GM12878 (cell line): Measurements from ENCODE around the gene POLA2. TPM values are rescaled to one million over a fixed set of nuclear protein-coding genes. Genes with fewer than 3 reads are reported as not detected.

ENCODE experiments used
- ATAC-seq: fragments of 200-7000 bp; cut with Tn5 transposase; 3 replicates; pipeline ENCODE4 v1.9.1; 2020; ENCODE audit warnings: mild to moderate bottlenecking, moderate library complexity
- BruUV-seq: library from RNA; stranded (reverse); fragments of 400-500 nt; replicated peaks from 2 replicates; lab custom pipeline; 2021; lab: Mats Ljungman, UMichigan
- CTCF ChIA-PET: fragments of 300-600 bp; sonication (Branson Sonifier 250); formaldehyde crosslinking; extraction: SDS; loops from one replicate; lab custom pipeline; 2021; ENCODE audit warnings: inconsistent platforms; lab: Yijun Ruan, JAX
- POLR2A ChIA-PET: fragments of 350-600 bp; formaldehyde crosslinking; extraction: SDS; loops from one replicate; lab custom pipeline; 2021; ENCODE audit warnings: inconsistent platforms; lab: Charles Lee
- RAD21 ChIA-PET: fragments of 300-600 bp; sonication (Branson Sonifier 250); formaldehyde crosslinking; loops from one replicate; lab custom pipeline; 2023; ENCODE audit warnings: antibody characterized with exemption; ENCODE audit not compliant: unreplicated experiment; lab: Charles Lee
- SMC1A ChIA-PET: fragments of 300-600 bp; sonication (Branson Sonifier 250); formaldehyde crosslinking; loops from one replicate; lab custom pipeline; 2023; ENCODE audit not compliant: unreplicated experiment, uncharacterized antibody; lab: Charles Lee
- DNase-seq: peaks from one replicate; pipeline ENCODE4 v3.0.0-alpha.2; 2011; ENCODE audit warnings: low read depth, low spot score
- FAIRE-seq: peaks from 3 replicates; lab custom pipeline; 2011; peaks lifted over from hg19 to GRCh38; lab: Jason Lieb, UNC
- H2AFZ ChIP-seq: 2 replicates; pipeline ENCODE4 v1.6.0; 2011; ENCODE audit warnings: low read depth, low read length, control low read depth; ENCODE audit not compliant: control insufficient read depth
- H3K27ac ChIP-seq: 2 replicates; pipeline ENCODE4 v1.5.1; 2011; ENCODE audit warnings: control low read depth; ENCODE audit not compliant: control insufficient read depth, insufficient read depth
- H3K27me3 ChIP-seq, 2 experiments: replicated peaks in 1 of 2; 2 replicates each; pipeline versions ENCODE4 v1.6.0 to v1.6.1; 2011; ENCODE audit warnings: low read length in 1 of 2; ENCODE audit not compliant: control insufficient read depth in 2 of 2, insufficient read depth in 2 of 2
- H3K36me3 ChIP-seq, 2 experiments: 2 replicates each; pipeline ENCODE4 v1.5.1; 2011; ENCODE audit warnings: low read length in 1 of 2; ENCODE audit not compliant: control insufficient read depth in 2 of 2, insufficient read depth in 2 of 2
- H3K4me1 ChIP-seq: 2 replicates; pipeline ENCODE4 v1.6.1; 2011; ENCODE audit warnings: mild to moderate bottlenecking, low read length, moderate library complexity, mixed read lengths; ENCODE audit not compliant: control insufficient read depth, insufficient read depth
- H3K4me2 ChIP-seq: 2 replicates; pipeline ENCODE4 v1.6.0; 2011; ENCODE audit warnings: control low read depth; ENCODE audit not compliant: control insufficient read depth, insufficient read depth
- H3K4me3 ChIP-seq: fragments of 200-600 bp; sonication (generic); 2 replicates; pipeline ENCODE4 v1.5.1; 2016
- H3K79me2 ChIP-seq: 2 replicates; pipeline ENCODE4 v1.6.0; 2011; ENCODE audit warnings: low read length; ENCODE audit not compliant: control insufficient read depth, insufficient read depth
- H3K9ac ChIP-seq: 2 replicates; pipeline ENCODE4 v1.8.0; 2011; ENCODE audit warnings: low read length, control low read depth, mixed read lengths; ENCODE audit not compliant: control insufficient read depth, insufficient read depth
- H3K9me3 ChIP-seq: replicated peaks from 3 replicates; pipeline ENCODE4 v1.5.1; 2011; ENCODE audit warnings: mild to moderate bottlenecking, low read length; ENCODE audit not compliant: control insufficient read depth, insufficient read depth
- H4K20me1 ChIP-seq: 2 replicates; pipeline ENCODE4 v1.6.0; 2011; ENCODE audit not compliant: control insufficient read depth, insufficient read depth
- BCL11A ChIP-seq: IDR thresholded peaks from 2 replicates; pipeline ENCODE4 v1.6.1; 2011; ENCODE audit warnings: low read depth, low read length
- CBFB ChIP-seq: IDR thresholded peaks from 2 replicates; pipeline ENCODE4 v1.6.1; 2016; ENCODE audit warnings: antibody characterized with exemption, low read depth
- CBX5 ChIP-seq: sonication (generic); IDR thresholded peaks from 2 replicates; pipeline ENCODE4 v1.6.1; 2016; ENCODE audit warnings: low read depth, moderate library complexity, mild to moderate bottlenecking, inconsistent platforms
- CREB1 ChIP-seq: IDR thresholded peaks from 2 replicates; pipeline ENCODE4 v1.6.1; 2012; ENCODE audit warnings: low read depth, mild to moderate bottlenecking, inconsistent platforms
- EED ChIP-seq: sonication (generic); IDR thresholded peaks from 2 replicates; pipeline ENCODE4 v1.6.1; 2016; ENCODE audit warnings: antibody characterized with exemption, low read depth
- ESRRA ChIP-seq: IDR thresholded peaks from 2 replicates; pipeline ENCODE4 v1.6.1; 2012; ENCODE audit warnings: mild to moderate bottlenecking, low read length, improper control_type of control experiment
- IKZF2 ChIP-seq, 2 experiments: fragments of 450-650 bp; IDR thresholded peaks; 2 replicates each; pipeline ENCODE4 v1.6.1; 2017; ENCODE audit warnings: mild to moderate bottlenecking in 2 of 2, moderate library complexity in 2 of 2
- POU2F2 ChIP-seq: IDR thresholded peaks from 3 replicates; pipeline ENCODE4 v1.6.1; 2011; ENCODE audit warnings: low read depth, mild to moderate bottlenecking, low read length, borderline replicate concordance
- RB1 ChIP-seq: fragments of 450-650 bp; formaldehyde crosslinking; IDR thresholded peaks from 2 replicates; pipeline ENCODE4 v1.6.1; 2017; ENCODE audit warnings: mild to moderate bottlenecking, borderline replicate concordance
- SUZ12 ChIP-seq: fragments of 200-600 bp; sonication (generic); IDR thresholded peaks from one replicate; pipeline ENCODE4 v1.6.1; 2018; ENCODE audit warnings: antibody characterized with exemption, mild to moderate bottlenecking; ENCODE audit not compliant: unreplicated experiment
- ZNF217 ChIP-seq: fragments of 450-650 bp; IDR thresholded peaks from 2 replicates; pipeline ENCODE4 v1.6.1; 2017; ENCODE audit warnings: antibody characterized with exemption, mild to moderate bottlenecking
- WGBS: methylation state at CpG from one replicate; pipeline ENCODE4 v1.1.6; 2016; ENCODE audit warnings: low lambda C conversion rate; ENCODE audit not compliant: insufficient replicate concordance, insufficient coverage; ENCODE audit errors: missing lambda C conversion rate; 5-methylcytosine and 5-hydroxymethylcytosine counted together
- in situ Hi-C: fragments of 300-500 bp; cut with MboI; formaldehyde crosslinking; loops from 9 replicates; pipeline ENCODE4 v1.14.3; 2018; ENCODE audit warnings: mixed read lengths
- intact Hi-C: fragments of 100-400 bp; cut with micrococcal nuclease; formaldehyde crosslinking; loops from one replicate; pipeline ENCODE4 v1.14.2; 2022; ENCODE audit not compliant: unreplicated experiment
- polyA plus RNA-seq, 11 experiments: library from polyadenylated mRNA; depleted of rRNA in 4 of 11; unstranded in 6 of 11; stranded (reverse) in 5 of 11; fragments of >200 nt; fragmentation: Nextera tagmentation in 4 of 11; fragmentation: Illumina TruSeq in 1 of 11; extraction: Ambion mirVana in 4 of 11; extraction: Trizol in 1 of 11; gene quantifications; 1 replicate in 1 of 11; 2 replicates in 10 of 11; pipeline versions ENCODE4 v1.2.1 to v1.2.3, GENCODE V29; 2011 to 2016; ENCODE audit warnings: inconsistent platforms in 2 of 11, missing spikeins in 2 of 11, low read depth in 1 of 11
- total RNA-seq, 4 experiments: library from RNA; depleted of rRNA in 3 of 4; stranded (reverse); fragments of >200 nt in 3 of 4; fragmentation: Illumina TruSeq in 1 of 4; extraction: Trizol in 1 of 4; gene quantifications; 2 replicates each; pipeline versions ENCODE4 v1.2.1 to v1.2.3, GENCODE V29; 2013 to 2021
- TF ChIP-seq, protein P1 (sequence below): IDR thresholded peaks from 2 replicates; pipeline ENCODE4 v1.6.1; 2012; ENCODE audit warnings: mild to moderate bottlenecking, low read depth, low read length
- TF ChIP-seq, protein P2 (sequence below): IDR thresholded peaks from 2 replicates; pipeline ENCODE4 v1.6.1; 2012; ENCODE audit warnings: low read length, inconsistent platforms
- TF ChIP-seq, protein P3 (sequence below): fragments of 150-350 bp; IDR thresholded peaks from 2 replicates; pipeline ENCODE4 v1.6.1; 2014; ENCODE audit warnings: mild to moderate bottlenecking, low read depth, low read length
- TF ChIP-seq, protein P4 (sequence below): IDR thresholded peaks from 2 replicates; pipeline ENCODE4 v1.6.1; 2011; ENCODE audit warnings: low read depth, mild to moderate bottlenecking, low read length, moderate library complexity, borderline replicate concordance; ENCODE audit errors: extremely low read depth
- TF ChIP-seq, protein P5 (sequence below), 3 experiments: IDR thresholded peaks in 2 of 3; conservative IDR thresholded peaks in 1 of 3; 2 replicates each; pipeline ENCODE4 v1.5.1; 2011; ENCODE audit warnings: low read depth in 3 of 3, low read length in 3 of 3, mild to moderate bottlenecking in 3 of 3, control low read depth in 2 of 3, moderate library complexity in 2 of 3, inconsistent platforms in 1 of 3, mixed read lengths in 1 of 3; ENCODE audit not compliant: control insufficient read depth in 2 of 3, insufficient read depth in 1 of 3; ENCODE audit errors: extremely low read depth in 1 of 3

Gene POLA2
- total and polyA plus RNA-seq, 10 of the 15 experiments (the other 5 are each of a cell fraction or from before 2014, with no cell fraction given) = 4.2 to 121 (median 56.2) TPM

DNA sequence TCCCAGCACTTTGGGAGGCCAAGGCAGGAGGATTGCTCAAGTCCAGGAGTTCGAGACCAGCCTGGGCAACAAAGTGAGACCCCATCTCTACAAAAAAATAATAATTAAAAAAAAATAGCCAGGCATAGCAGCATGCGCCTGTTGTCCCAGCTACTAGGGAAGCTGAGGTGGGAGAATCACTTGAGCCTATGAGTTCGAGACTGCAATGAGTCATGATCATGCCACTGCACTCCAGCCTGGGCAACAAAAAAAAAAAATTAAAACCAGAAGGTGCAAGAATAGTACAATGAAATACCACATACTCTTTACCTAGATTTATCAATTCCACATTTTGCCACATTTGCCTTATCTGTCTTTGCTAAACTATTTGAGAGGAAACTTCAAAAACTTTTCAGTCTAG lies 80.1 kb downstream of the POLA2 start:
- Histone ChIP-seq H3K4me1 (no peaks in the 10 kb centered on the region), H3K79me2 (peaks cover 17% of the 10 kb centered on the region), H3K9ac (no peak overlapping the region), H3K4me3 (no peak overlapping the region), H4K20me1 (no peaks in the 10 kb centered on the region; the same call in 1 of the 2 replicates), H3K27ac (no peak overlapping the region), H3K36me3 (peaks cover 29 to 33% of the 10 kb centered on the region in 2 experiments), H2AFZ (no peak overlapping the region), H3K9me3 (no peaks in the 10 kb centered on the region), H3K4me2 (no peak overlapping the region), H3K27me3 (no peaks in the 10 kb centered on the region)
- FAIRE-seq (no peak), ATAC-seq (no peak), DNase-seq (no peak)
- ChIA-PET POLR2A (interaction anchor here (1.2 to 1.3 kb wide), 2 partner anchors 9 to 10 kb away, joined by 3 read pairs; no protein-coding TSS in a partner anchor), RAD21 (no interaction called here), CTCF (interaction anchor here (0.9 to 1.8 kb wide), 5 partner anchors 10 to 73 kb away, joined by 3 to 8 read pairs (median 4); no protein-coding TSS in a partner anchor), SMC1A (interaction anchor here (0.8 to 1.0 kb wide), 2 partner anchors 9 to 21 kb away, joined by 3 read pairs; no protein-coding TSS in a partner anchor)
- intact Hi-C loops (no loop called here), in situ Hi-C loops (no loop called here)
- BruUV-seq = no TSS peak
- WGBS = 95% methylated on average over 3 of the region's 3 CpGs
- TF ChIP-seq BCL11A (no peak), EED (no peak), CBFB (no peak), SUZ12 (no peak), CREB1 (no peak), RB1 (no peak), ZNF217 (no peak), ESRRA (no peak), POU2F2 (no peak), CBX5 (no peak), IKZF2 (IDR thresholded peaks at IDR 0.05) (no peak)
- TF ChIP-seq, protein P1, sequence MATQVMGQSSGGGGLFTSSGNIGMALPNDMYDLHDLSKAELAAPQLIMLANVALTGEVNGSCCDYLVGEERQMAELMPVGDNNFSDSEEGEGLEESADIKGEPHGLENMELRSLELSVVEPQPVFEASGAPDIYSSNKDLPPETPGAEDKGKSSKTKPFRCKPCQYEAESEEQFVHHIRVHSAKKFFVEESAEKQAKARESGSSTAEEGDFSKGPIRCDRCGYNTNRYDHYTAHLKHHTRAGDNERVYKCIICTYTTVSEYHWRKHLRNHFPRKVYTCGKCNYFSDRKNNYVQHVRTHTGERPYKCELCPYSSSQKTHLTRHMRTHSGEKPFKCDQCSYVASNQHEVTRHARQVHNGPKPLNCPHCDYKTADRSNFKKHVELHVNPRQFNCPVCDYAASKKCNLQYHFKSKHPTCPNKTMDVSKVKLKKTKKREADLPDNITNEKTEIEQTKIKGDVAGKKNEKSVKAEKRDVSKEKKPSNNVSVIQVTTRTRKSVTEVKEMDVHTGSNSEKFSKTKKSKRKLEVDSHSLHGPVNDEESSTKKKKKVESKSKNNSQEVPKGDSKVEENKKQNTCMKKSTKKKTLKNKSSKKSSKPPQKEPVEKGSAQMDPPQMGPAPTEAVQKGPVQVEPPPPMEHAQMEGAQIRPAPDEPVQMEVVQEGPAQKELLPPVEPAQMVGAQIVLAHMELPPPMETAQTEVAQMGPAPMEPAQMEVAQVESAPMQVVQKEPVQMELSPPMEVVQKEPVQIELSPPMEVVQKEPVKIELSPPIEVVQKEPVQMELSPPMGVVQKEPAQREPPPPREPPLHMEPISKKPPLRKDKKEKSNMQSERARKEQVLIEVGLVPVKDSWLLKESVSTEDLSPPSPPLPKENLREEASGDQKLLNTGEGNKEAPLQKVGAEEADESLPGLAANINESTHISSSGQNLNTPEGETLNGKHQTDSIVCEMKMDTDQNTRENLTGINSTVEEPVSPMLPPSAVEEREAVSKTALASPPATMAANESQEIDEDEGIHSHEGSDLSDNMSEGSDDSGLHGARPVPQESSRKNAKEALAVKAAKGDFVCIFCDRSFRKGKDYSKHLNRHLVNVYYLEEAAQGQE = no peak
- TF ChIP-seq, protein P2, sequence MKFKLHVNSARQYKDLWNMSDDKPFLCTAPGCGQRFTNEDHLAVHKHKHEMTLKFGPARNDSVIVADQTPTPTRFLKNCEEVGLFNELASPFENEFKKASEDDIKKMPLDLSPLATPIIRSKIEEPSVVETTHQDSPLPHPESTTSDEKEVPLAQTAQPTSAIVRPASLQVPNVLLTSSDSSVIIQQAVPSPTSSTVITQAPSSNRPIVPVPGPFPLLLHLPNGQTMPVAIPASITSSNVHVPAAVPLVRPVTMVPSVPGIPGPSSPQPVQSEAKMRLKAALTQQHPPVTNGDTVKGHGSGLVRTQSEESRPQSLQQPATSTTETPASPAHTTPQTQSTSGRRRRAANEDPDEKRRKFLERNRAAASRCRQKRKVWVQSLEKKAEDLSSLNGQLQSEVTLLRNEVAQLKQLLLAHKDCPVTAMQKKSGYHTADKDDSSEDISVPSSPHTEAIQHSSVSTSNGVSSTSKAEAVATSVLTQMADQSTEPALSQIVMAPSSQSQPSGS = no peak
- TF ChIP-seq, protein P3, sequence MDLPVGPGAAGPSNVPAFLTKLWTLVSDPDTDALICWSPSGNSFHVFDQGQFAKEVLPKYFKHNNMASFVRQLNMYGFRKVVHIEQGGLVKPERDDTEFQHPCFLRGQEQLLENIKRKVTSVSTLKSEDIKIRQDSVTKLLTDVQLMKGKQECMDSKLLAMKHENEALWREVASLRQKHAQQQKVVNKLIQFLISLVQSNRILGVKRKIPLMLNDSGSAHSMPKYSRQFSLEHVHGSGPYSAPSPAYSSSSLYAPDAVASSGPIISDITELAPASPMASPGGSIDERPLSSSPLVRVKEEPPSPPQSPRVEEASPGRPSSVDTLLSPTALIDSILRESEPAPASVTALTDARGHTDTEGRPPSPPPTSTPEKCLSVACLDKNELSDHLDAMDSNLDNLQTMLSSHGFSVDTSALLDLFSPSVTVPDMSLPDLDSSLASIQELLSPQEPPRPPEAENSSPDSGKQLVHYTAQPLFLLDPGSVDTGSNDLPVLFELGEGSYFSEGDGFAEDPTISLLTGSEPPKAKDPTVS = no peak
- TF ChIP-seq, protein P4, sequence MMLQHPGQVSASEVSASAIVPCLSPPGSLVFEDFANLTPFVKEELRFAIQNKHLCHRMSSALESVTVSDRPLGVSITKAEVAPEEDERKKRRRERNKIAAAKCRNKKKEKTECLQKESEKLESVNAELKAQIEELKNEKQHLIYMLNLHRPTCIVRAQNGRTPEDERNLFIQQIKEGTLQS = no peak
- TF ChIP-seq, protein P5, sequence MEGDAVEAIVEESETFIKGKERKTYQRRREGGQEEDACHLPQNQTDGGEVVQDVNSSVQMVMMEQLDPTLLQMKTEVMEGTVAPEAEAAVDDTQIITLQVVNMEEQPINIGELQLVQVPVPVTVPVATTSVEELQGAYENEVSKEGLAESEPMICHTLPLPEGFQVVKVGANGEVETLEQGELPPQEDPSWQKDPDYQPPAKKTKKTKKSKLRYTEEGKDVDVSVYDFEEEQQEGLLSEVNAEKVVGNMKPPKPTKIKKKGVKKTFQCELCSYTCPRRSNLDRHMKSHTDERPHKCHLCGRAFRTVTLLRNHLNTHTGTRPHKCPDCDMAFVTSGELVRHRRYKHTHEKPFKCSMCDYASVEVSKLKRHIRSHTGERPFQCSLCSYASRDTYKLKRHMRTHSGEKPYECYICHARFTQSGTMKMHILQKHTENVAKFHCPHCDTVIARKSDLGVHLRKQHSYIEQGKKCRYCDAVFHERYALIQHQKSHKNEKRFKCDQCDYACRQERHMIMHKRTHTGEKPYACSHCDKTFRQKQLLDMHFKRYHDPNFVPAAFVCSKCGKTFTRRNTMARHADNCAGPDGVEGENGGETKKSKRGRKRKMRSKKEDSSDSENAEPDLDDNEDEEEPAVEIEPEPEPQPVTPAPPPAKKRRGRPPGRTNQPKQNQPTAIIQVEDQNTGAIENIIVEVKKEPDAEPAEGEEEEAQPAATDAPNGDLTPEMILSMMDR (IDR thresholded peaks at IDR 0.05 in 2 of 3, conservative IDR thresholded peaks at IDR 0.05 in 1 of 3; ENCODE audit: control insufficient read depth in 2 of 3, extremely low read depth in 1 of 3, insufficient read depth in 1 of 3, low read depth in 3 of 3, low read length in 3 of 3) = no peak
